SW 1271 (cell line): ENCODE results near the gene STK32C.
A peak's percentile ranks its signal among the peaks of the same experiment; 100 is the strongest.

Experiments
- DNase-seq, 2 experiments: peaks; one replicate each; lab custom pipeline; 2025; lab: John Stamatoyannopoulos, UW

The STK32C gene

GRCh38 chr10:132307823-132308586 is at the start of gene STK32C:
STK32C (minus strand) TSS chr10:132307950; CDS start chr10:132307833, 117 bp downstream.
- DNase-seq, result peak; percentile 31 to 64

- no peak for DNase-seq
Observed at GRCh38 chr10:132356621-132357195, 49.0 kb upstream of the STK32C start.

DNA sequence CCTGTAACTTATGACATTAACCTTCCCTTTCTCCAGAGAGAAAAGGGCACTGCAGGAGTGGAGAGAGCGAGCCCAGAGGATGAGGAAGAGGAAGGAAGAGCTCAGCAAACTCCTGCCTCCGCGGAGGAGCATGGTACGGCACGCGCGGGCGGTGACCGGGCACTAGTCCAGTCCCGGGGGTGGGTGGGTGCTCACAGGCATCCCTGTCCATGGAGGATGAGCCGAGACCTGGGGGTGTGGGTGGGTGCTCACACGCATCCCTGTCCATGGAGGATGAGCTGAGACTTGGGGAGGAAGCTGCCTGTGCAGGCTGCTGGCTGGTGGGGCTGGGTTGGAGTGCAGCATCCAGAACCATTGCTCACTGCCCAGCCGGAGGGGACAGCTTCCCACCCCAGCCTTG is 48.0 kb upstream of the STK32C start:
- DNase-seq, result no peak

- DNase-seq, result no peak
Observed at GRCh38 chr10:132355297-132355696, 47.5 kb upstream of the STK32C start.

DNA sequence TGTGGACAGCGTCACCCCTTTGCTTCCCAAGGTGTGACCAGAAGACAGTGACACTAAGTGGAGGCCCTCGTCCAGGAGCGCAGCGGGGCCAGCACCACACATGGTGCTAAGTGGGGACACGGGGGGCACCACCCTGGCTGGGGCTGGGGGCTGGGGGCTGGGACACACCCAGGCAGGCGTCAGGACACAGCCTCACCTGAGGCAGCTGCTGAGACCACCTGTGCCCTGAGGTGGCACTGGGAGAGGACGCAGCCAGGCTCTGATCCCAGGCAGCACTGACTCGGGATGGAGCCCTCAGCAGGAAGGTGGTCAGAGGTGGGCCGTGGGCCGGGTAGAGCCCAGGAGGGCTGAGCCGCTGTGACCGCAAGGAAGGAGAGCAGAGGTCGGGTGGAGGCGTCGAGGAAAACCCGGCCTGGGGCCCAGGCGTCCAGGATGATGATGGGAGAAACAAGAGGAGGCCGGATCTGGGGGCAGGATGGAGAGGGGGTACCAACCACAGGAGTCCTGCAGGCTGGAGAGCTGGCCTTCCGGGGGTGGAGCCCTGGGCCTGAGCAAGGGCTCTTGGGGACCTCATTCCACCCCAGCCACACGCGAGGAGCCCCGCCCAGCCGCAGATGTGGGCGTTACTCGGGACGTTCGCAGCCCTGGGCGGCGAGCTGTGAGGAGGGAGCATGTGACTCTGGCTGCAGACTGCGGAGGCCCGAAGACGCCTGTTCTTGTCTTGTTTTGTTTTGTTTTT is 46.8 kb upstream of the STK32C start:
- no peak for DNase-seq

- no peak for DNase-seq
Observed at GRCh38 chr10:132353456-132354355, 46.0 kb upstream of the STK32C start.

- DNase-seq, result peak in 1 of 2 experiments; percentile 4
Observed at GRCh38 chr10:132352462-132353308, 44.9 kb upstream of the STK32C start.

DNA sequence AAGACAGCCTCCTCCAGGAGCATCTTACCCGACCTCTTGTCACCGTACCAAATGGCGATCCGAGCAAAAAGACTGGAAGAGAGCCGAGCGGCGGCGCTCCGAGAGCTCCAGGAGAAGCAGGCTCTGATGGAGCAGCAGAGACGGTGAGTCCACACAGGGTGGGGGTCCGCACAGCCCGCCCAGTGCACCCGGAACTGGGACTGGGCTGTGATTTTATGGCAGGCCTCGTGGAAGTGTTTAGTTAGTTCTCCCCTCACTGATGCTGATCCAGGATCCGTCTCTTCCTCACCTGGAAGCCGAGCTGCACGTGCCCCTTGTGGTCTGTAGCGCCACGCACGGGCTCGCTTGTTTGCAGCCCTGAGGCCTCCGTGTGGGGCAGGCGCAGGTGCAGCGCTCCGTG is 43.9 kb upstream of the STK32C start:
- DNase-seq, result no peak

DNA sequence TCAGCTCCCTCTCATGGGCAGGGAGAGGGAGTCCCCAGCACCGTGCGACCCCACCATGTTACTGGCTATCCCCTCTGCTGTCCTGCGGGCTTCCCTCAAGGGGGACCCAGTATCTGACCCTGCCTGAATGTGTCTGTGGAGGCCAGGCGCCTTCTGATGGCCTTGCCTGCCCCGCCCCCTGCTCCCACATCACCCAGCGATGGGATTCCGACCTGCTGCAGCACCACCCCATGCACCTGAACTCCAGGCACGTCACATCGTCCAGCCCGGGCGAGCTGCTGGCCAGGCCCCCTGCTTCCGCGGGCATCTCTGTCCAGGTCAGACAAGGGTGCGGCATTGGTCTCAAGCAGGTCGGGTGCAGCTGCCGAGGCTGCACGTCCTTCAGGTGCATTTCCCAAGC is 43.2 kb upstream of the STK32C start:
- no peak for DNase-seq

DNA sequence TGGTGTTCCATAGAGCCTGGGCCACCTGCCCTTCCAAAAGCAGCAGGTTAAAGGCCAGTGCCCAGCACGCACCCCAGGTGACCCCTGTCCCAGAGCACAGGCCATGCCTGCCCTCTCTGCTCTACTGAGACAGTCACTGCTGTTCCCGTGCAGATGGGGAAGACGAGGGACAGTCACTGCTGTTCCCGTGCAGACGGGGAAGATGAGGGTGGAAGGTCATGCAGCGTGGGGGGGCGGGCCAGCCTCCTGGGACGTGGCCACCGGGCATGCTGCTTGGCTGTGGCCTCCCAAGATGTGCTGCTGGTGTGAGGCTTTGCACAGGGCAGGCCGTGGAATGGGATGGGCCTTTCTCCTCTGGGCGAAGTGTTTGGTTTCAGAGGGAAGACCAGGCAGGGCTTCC is 42.6 kb upstream of the STK32C start:
- DNase-seq, result no peak

GRCh38 chr10:132349766-132350165 is 42.0 kb upstream of the STK32C start:
- DNase-seq, result no peak

DNA sequence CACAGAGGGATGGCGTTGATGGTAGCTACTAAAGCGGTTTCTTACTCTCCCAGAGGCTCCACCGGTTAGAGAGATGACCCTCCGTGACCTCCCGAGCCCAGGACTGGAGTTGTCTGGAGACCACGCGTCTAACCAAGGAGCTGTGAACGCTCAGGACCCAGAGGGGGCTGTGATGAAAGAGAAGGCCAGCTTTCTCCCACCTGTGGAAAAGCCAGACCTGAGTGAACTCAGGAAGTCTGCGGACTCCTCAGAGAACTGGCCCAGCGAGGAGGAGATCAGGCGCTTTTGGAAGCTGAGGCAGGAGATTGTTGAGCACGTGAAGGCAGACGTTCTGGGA is 40.1 kb upstream of the STK32C start:
- DNase-seq, result no peak

DNA sequence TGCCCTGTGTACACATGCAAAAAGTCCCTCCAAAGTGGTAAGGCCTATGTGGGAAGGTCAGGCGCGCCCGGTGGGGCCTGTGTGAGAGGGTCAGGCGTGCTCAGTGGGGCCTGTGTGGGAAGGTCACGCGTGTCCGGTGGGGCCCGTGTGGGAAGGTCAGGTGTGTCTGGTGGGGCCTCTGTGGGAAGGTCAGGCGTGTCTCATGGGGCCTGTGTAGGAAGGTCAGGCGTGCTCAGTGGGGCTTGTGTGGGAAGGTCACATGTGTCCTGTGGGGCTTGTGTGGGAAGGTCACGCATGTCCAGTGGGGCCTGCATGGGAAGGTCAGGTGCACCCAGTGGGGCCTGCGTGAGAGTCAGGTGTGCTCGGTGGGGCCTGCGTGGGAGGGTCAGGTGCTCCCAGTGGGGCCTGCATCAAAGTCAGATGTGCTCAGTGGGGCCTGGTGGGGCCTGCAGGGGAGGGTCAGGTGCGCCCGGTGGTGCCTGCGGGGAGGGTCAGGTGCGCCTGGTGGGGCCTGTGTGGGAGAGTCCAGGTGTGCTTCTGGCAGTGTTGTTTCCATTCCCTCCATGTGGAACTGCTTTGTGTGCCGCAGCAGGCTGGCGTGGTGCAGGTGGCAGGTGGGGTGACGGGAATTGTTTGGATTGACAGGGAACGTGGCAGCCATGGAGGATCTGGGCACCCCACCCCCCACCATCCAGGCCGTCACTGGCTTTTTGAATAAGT is 39.6 kb upstream of the STK32C start:
- DNase-seq, result no peak

- no peak for DNase-seq
Observed at GRCh38 chr10:132346806-132347205, 39.1 kb upstream of the STK32C start.

GRCh38 chr10:132345345-132345744 is 37.6 kb upstream of the STK32C start:
- DNase-seq, result no peak

DNA sequence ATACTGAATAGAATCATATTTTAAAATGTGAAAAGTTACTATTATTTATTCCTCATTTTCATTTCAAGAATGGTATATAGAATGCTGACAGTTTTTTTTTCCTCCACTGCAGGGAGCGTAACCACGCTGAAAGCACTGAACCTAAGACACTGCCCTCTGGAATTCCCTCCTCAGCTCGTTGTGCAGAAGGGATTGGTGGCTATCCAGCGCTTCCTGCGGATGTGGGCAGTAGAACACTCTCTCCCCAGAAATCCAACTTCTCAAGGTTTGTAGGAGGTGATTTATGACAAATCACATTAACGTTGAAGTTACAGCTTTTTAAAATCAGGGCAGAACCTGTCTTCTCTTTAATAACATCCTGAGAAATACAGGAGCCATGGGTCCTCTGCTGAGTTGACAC is 36.6 kb upstream of the STK32C start:
- no peak for DNase-seq

DNA sequence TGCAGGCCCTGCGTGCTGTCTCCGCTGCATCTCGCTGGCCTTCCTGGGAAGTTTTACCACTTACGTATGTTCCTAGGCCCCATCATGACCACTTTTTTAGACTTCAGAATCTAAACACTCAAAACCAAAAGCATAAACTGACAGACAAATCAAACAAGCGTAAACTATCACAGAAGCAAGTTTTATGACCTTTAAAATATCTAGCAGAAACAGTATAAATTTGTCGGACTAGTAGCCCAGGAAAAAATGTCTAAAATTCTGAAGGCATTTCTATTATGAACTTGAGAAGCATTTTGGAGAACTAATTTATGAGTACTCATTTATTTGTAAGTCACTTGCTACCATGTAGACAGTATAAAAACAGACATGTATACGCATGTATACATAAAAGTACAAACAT is 34.8 kb upstream of the STK32C start:
- no peak for DNase-seq

DNA sequence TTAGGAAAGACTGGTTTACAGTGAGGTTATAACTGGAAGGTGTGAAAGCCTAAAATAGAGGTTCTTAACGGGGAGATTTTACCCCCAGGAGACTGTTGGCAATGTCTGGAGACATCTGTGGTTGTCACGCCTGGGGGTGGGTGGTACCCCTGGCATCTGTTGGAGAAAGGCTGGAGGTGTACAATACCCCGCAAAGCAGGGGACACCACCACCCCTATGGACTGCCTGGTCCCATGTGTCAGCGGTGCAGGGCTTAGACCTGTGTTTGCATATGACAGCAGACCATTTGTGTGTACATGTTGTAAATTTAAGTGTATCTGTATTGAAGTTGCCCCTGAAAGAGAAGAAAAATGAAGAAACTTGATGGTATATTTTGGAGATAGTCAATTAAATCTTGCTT is 34.0 kb upstream of the STK32C start:
- no peak for DNase-seq

- no peak for DNase-seq
Observed at GRCh38 chr10:132341017-132341416, 33.3 kb upstream of the STK32C start.

- DNase-seq, result no peak
Observed at GRCh38 chr10:132339276-132339675, 31.5 kb upstream of the STK32C start.

DNA sequence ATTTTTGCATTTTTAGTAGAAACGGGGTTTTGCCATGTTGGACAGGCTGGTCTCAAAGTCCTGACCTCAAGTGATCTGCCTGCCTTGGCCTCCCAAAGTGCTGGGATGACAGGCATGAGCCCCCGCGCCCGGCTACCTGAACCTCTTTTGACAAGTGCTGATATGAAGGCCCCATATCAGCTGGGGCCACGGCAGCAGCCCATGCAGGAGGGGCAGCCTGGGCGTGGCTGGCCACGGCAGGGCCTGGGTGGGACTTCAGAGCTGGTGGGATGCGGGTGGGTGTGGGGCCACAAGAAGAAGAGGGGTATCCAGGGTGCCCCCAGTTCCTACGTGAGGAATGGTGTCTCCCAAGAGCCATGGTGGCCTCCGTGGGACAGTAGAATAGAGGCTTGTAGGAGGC is 31.1 kb upstream of the STK32C start:
- DNase-seq, result no peak
